Activated CD4-positive, CD25-positive, alpha-beta regulatory T cell (primary cell): ENCODE results near the gene EZH1.
A peak's percentile ranks its signal among the peaks of the same experiment; 100 is the strongest.
"Not testable (repeated sequence)": the region's sequence is repeated elsewhere in the genome, so short reads cannot be mapped to it uniquely, and the experiment has no call there.

ENCODE experiments used
- DNase-seq, 4 experiments: peaks; one replicate each; lab custom pipeline; 2025; lab: John Stamatoyannopoulos, UW

Gene EZH1

DNA sequence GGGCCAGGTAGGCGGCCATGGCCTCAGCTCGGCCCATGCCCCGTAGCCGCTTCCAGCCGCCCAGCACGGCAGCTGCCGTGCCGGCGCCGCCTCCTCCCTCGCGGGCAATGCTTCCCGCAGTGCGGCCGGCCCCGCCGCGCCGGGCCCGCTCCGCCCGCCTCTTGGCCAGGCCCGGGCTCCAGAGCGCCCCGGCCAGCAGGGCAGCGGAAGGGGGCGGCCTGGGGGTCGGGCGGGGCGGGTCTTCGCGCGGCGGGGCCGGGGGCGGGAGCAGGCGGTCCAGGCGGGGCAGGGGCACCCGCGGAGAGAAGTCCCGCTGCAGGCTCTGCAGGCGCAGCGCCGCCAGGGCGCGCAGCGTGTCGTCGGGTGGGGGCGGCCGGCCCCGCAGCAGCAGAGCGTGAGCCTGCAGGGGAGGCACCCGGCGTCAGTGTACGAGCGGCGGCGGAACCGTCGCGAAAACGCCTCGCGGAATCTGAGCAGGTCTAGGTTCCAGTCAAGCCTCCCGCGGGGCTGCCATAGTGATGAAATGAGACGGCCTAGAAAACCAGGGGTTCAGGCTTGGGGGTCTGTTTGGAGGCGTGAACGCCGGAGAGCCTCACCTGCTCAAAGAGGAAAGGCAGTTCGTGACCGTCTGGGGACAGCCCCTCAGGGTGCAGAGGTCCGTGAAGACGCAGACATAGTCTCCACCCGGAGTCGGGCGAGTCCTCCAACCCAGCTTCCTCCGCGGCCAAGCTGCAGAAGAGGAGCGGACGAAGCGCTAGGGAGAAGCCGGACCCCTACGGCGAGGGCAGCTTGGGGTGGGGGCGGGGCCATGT lies 74.7 kb downstream of the EZH1 start:
- DNase-seq = peak in 1 of 4 experiments; percentile 34

DNA sequence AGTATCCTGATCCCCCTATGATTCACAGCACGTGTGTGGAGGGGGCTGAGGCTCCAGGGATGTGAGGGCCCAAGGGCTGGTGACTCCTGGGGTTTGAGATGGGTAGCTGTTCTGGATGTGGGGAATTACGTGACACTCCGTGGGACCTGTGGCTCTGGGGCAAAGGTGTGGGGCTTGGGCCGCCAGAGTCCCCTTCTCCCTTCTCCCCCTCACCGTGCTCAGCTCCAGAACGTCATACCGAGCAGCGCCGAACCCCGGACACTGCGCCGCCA lies 75.2 kb downstream of the EZH1 start:
- DNase-seq = no peak

DNA sequence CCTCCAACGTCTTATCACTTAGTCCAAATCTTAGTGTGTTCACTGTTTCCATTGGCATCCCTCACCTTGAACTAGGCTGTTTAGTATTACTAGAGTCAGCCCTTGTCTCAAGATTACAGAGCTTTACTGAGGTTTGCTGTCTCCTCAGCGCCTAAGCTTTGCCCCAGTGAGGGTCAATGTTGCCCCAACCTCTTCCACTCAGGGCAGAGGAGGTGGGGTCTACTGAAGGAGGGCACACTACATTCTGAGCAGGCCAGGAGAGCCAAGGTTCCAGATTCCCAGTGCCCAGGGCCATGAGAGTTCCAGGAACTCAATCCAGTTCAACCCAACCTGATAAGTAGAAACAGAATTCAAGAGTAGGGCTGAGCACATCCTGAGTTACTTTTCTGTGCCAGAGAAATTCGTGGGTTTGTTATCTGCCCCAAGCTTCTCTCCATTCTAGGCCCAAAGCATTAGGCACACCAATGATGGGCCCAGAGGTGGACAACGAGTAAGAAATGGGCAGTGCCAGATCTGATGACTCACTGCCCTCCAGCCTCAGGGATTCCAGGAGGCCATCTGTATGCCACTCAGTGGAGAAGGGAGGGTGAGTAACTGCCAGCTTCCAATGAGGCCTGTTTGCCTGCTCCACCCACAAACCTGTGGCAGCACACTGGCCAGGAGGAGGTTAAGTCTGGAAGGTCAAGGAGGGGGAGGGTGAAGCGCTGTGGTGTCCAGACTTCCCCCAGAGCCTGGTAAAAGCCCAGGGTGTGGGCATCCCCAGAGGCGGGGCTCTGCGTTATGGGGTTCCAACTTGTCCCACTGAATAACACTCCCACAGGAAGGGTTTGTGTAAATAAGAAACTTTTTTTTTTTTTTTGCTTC lies 77.5 kb downstream of the EZH1 start:
- no peak for DNase-seq

DNA sequence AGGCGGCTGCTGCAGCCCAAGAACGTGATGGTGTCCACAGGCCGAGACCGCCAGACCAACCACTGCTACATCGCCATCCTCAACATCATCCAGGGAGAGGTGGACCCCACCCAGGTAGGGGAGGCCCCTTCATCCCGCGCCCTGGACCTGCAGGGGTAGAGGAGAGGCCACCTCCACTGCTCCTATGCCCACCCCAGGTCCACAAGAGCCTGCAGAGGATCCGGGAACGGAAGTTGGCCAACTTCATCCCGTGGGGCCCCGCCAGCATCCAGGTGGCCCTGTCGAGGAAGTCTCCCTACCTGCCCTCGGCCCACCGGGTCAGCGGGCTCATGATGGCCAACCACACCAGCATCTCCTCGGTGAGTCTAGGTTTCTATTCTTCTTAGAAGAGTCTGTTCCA lies 78.7 kb downstream of the EZH1 start:
- not testable (repeated sequence) for DNase-seq

DNA sequence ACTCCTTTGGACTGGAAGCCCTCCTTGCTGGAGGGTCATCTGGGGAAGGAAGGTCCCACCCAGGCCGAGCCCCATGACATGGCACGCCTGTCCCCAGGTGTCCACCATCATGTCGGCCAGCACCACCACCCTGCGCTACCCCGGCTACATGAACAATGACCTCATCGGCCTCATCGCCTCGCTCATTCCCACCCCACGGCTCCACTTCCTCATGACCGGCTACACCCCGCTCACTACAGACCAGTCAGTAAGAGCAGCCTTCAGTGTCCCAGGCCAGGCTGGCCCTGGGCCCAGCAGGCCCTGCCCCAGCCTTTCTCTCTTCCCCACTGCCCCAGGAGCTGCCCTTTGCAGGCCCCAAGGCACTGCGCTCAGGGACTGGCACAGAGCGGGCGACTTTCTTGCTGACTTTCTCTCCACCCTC lies 79.2 kb downstream of the EZH1 start:
- no peak for DNase-seq

DNA sequence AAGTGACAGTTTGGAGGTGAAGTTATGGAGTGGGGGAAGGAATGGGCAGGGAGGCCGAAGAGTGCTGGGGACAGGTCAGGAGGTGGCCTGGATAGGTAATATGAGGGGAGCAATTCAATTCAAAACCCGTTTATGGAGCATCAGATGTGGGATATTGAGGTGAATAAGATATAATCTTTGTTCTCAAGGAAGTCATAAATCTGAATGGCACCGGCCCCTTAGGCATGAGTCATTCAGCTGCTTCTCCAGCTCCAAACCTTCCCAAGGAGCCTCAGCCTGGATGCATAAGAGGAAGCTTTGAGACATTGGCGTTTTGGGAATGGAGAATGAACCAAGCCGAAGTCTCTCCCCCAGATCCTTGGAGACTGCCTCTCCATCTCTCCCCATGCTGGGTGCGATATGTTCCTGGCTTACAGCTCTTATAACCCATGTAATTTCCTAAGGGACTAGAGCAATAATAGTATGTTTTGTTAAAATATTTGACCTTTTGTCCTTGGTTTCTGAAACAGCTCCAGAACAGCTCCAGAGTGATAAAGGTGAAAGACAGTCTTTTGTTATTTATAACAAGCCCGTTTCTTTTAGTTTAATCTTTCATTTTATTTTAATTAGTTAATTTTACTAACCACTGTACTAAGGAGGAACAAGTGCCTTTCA lies 84.0 kb downstream of the EZH1 start:
- DNase-seq = no peak

DNA sequence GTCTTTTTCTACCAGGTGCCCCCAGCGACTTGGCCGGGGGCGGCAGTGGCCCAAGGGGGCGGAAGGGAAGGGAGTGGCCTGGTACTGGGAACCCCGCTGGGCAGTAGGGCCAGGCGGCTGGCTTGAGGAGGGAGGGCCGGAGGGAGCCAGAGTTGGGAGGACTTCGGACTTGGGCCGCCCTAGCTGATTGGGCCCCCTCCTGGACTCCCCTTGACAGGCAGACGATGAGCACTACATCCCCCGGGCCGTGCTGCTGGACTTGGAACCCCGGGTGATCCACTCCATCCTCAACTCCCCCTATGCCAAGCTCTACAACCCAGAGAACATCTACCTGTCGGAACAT lies 84.9 kb downstream of the EZH1 start:
- not testable (repeated sequence) for DNase-seq

DNA sequence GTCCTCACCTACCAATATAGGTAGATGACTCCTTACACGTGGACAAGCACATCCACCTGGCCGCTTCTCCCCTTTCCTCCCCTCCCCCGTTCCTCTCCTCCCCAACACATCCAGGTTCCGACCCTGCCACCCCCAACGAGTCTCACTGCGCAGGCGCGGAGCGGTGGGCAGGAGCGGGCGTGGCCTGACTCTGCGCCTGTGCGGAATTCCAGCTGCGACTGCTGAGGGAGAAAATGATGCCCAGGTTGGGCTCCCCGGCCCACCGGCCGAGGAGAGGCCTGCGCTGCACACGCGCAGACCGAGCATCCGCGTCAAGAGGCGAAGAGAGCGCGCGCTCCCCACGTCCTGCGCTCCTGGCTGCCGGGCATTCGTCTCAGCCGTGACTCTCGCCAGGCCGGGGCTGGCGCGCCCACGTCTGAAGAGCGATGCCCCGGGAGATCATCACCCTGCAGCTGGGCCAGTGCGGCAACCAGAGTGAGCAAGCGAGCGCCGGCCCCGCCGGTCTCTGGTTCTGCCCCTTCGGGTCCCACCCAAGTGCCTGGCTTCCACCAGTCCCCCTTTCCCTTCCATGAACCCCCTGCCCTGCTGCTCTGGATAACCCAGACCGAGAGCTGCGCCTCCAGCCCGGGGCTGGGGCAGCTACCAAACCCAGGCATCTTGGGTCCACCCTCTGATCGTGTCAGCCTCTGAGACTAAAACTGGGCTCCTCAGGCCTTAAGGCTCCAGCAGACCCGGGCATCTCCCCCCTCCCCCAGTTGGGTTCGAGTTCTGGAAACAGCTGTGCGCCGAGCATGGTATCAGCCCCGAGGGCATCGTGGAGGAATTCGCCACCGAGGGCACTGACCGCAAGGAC lies 85.5 kb downstream of the EZH1 start, which contains the start of gene TUBG2:
TSS of gene TUBG2 (plus strand) at position 206 of the 853 bp plus-strand sequence. CDS start at position 426, 220 bp downstream.
- DNase-seq = peak in 3 of 4 experiments; percentile 24 to 59 (median 54)

DNA sequence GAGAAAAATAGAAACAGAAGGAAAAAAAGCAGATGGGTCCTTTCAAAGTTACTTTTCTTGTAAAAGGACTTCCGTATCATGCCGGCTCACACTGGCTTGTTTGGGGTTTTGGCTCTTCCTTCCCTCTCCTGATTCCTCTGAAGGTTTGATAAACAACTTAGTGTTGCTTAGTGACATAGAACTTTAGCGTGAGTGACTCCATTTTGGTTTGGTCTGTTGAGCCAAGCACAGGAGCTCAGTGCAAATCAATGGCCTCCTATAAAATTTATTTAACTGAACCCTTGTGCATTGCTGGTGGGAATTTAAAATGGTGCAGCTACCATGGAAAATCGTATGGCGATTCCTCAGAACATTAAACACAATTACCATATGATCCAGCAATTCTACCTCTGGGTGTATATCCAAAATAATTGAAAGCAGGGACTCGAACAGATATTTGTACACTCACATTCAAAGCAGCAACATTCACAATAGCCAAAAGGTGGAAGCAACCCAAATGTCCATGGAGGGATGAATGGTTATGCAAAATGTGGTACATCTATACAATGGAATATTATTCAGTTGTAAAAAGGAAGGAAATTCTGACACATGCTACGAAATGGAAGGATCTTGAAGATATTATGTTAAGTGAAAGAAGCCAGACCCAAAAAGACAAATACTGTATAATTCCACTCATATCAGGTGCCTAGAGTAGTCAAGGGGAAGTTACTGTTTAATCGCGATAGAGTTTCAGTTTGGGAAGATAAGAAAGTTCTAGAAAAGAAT lies 86.8 kb downstream of the EZH1 start:
- no peak for DNase-seq

DNA sequence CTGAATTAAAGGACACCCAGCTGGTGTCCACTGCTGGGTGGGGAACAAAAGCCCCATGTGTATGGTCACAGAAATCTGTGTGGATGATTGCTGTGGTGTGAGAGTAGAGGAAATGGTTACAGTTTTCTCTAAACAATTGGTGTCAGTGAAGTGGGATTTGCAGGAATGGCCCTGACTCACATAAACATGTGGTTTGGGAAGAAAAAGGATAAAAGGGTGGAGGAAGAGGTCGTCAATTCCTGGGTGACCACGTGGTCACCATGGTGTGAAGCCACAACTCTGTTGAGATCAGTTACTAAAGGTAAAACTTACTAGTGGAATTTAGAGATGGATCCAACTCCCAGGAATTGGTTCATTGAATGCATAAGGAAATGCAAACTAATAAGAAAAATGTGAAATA lies 89.3 kb downstream of the EZH1 start:
- no peak for DNase-seq

DNA sequence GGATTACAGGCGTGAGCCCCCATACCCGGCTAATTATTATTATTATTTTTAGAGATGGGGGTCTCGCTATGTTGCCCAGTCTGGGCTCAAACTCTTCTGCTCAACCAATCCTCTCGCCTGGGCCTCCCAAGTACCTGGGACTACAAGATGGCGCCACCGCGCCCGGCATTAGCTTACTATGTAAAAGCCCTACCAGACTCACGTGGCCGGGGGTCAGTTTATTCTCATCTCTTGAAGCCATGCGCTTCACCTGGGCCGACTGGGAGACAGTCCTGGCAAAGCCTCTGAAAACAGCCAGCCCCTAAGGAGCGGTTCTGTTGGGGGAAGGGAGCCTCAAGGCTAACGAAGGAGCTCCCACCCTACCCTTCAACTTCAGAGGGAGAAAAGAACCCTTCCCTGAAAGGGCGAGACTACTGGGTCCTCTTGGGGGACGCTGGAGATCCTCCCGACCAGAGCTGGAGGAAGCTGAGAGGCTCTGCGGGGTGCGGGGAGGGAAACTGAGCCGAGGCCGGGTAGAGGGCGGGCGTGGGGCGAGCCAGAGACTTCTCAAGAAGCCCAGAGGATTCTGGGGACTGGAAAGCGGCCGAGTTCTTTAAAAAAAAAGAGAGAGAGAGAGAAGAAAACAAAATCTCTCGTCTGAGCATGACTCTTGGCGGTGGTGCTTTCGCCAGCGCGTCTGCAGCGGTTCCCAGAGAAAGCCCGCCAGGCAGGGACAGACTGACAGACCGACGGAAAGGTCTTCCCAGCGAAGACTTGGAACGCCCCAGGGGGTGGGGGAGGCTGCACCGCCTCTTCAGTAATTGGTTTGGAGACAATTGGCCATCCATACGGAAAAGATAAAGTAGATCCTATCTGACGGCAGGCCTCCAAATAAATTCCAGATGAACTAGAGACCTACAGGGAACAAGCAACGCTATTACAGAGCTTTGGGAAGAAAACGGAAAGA lies 91.4 kb downstream of the EZH1 start:
- no peak for DNase-seq

DNA sequence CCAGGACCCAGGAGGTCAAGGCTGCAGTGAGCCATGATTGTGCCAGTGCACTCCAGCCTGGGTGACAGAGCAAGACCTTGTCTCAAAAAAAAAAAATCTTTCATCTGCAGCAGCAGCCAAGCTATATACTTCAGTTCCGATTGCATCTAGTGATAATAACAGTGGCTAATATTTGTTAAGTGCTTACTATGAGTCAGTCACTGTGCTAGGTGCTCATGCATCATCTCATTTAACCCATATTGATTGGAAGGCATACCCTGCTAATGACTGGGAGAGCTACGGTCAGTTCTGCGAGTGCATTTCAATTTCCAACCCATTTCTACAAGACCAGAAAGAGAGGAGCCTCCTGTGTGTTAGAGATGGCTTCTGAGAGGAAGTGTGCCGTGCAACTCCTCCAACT lies 93.4 kb downstream of the EZH1 start:
- DNase-seq = no peak
